MG63 (cell line): Measurements from ENCODE around the gene DYDC2. TPM values are rescaled to one million over a fixed set of nuclear protein-coding genes. Genes with fewer than 3 reads are reported as not detected.

Experiments
- DNase-seq: peaks from one replicate; pipeline ENCODE4 v3.0.0-alpha.2; 2020
- H3K27me3 ChIP-seq: fragments of 250-450 bp; sonication (Bioruptor Pico); 2 replicates; pipeline ENCODE4 v1.5.1; 2020; ENCODE audit warnings: mild to moderate bottlenecking, moderate library complexity
- H3K36me3 ChIP-seq: fragments of 250-450 bp; sonication (Bioruptor Pico); 2 replicates; pipeline ENCODE4 v1.5.1; 2020; ENCODE audit warnings: mild to moderate bottlenecking, moderate library complexity
- H3K4me3 ChIP-seq: fragments of 250-450 bp; sonication (Bioruptor Pico); 2 replicates; pipeline ENCODE4 v1.5.1; 2020; ENCODE audit warnings: mild to moderate bottlenecking, moderate library complexity
- H3K9me3 ChIP-seq: fragments of 250-450 bp; sonication (Bioruptor Pico); 2 replicates; pipeline ENCODE4 v1.5.1; 2020; ENCODE audit warnings: mild to moderate bottlenecking, moderate library complexity
- total RNA-seq: library from RNA; depleted of rRNA; stranded (reverse); fragments of >200 nt; shearing (Covaris generic); gene quantifications from 2 replicates; pipeline ENCODE4 v1.2.3, GENCODE V29; 2014; ENCODE audit warnings: low replicate concordance; rRNA removed

DYDC2 gene, protein sequence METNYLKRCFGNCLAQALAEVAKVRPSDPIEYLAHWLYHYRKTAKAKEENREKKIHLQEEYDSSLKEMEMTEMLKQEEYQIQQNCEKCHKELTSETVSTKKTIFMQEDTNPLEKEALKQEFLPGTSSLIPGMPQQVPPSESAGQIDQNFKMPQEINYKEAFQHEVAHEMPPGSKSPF
- total RNA-seq: not detected in 2 replicates

DNA sequence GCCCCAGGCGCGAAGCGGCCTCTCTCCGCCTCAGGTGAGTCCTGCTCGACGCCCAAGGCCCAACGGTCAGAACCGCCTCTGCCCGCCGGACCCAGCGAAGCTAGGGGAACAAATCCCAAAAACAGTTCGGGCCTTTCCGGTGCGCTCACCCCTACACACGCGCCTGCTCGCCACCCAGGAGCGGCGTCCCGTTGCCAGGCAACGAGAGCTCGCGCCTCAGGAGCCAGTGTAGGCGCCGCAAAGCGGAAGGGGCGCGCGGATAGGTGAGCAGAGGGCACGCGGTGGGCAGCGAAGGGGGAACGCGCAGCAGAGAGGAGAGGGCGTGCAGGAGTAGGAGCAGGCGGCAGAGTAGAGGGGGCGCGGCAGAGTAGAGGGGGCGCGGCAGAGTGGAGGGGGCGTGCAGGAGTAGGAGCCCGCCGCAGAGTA, at the start of gene DYDC2, which contains the start of gene DYDC1:
Gene DYDC2, plus strand, starts transcription at position 219 of the 426 bp plus-strand sequence. CDS start 5,663 bp downstream, outside the sequence.
Gene DYDC1, minus strand, starts transcription at position 193 of the 426 bp plus-strand sequence. CDS start 4,154 bp downstream, outside the sequence.
- no peaks in the 10 kb centered on the region for H3K36me3 ChIP-seq
- peak; percentile 56 for DNase-seq
- no peaks in the 10 kb centered on the region for H3K27me3 ChIP-seq
- no peaks in the 10 kb centered on the region for H3K9me3 ChIP-seq
- 0 out of 2 replicates have a peak within 1 kb of the TSS, but pooled peaks have one; percentile 13 for H3K4me3 ChIP-seq

DNA sequence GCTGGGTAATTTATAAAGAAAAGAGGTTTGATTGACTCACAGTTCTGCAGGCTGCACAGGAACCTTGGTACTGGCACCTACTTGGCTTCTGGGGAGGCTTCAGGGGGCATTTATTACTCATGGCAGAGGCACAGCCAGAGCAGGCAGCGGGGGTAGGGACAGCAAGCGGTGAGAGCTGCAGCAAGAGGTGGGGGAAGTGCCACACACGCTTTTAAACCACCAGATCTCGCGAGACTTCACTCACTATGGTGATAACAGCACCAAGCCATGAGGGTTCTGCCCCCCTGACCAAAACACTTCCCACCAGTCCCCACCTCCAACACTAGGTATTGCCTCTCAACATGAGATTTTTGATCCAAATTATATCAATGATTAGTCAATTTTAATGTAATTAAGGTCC, 43.1 kb upstream of the DYDC2 start:
- Histone ChIP-seq H3K27me3 (no peaks in the 10 kb centered on the region), H3K9me3 (no peaks in the 10 kb centered on the region), H3K4me3 (no peak overlapping the region), H3K36me3 (no peaks in the 10 kb centered on the region)
- no peak for DNase-seq

DNA sequence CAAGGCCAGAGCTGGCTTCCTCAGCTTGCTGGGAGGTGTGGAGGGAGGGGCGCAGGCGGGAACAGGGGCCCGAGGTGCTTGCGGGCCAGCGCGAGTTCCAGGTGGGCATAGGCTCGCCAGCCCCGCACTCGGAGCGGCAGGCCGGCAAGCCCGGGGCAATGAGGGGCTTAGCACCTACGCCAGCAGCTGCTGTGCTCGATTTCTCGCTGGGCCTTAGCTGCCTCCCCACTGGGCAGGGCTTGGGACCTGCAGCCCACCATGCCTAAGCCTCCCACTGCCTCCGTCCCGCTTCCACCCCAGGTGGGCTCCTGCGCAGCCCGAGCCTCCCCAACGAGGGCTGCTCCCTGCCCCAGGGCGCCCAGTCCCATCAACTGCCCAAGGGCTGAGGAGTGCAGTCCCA, 41.2 kb upstream of the DYDC2 start:
- H3K36me3 ChIP-seq: no peaks in the 10 kb centered on the region
- no peak overlapping the region for H3K4me3 ChIP-seq
- no peak for DNase-seq
- H3K27me3 ChIP-seq: no peaks in the 10 kb centered on the region
- H3K9me3 ChIP-seq: no peaks in the 10 kb centered on the region

GRCh38 chr10:80318742-80319141, 37.8 kb upstream of the DYDC2 start:
- no peak for DNase-seq
- Histone ChIP-seq H3K4me3 (no peak overlapping the region), H3K27me3 (no peaks in the 10 kb centered on the region), H3K9me3 (no peaks in the 10 kb centered on the region), H3K36me3 (no peaks in the 10 kb centered on the region)

DNA sequence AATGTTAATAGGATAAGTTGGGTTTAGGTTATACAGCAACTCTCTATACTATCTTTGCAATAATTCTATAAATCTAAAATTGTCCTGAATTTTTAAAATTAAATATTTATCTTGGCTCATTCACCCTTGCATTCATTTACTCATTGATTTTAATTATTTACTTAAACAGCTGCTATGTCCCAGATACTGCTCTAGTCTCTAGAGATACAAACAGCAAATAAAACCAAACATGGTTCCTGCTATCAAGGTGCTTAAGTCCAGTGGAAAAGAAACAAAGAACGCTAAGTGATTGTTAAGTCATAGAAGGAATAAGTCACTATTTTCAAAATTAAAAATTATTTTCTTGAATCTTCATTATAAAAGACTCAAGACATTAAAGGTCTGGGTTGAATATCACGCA, 37.3 kb upstream of the DYDC2 start:
- H3K4me3 ChIP-seq: no peak overlapping the region
- no peak for DNase-seq
- H3K9me3 ChIP-seq: no peaks in the 10 kb centered on the region
- no peaks in the 10 kb centered on the region for H3K36me3 ChIP-seq
- H3K27me3 ChIP-seq: no peaks in the 10 kb centered on the region

GRCh38 chr10:80319725-80320290, 36.8 kb upstream of the DYDC2 start:
- Histone ChIP-seq H3K9me3 (no peaks in the 10 kb centered on the region), H3K27me3 (no peaks in the 10 kb centered on the region), H3K4me3 (no peak overlapping the region), H3K36me3 (no peaks in the 10 kb centered on the region)
- no peak for DNase-seq

GRCh38 chr10:80320377-80320776, 36.2 kb upstream of the DYDC2 start:
- Histone ChIP-seq H3K9me3 (no peaks in the 10 kb centered on the region), H3K27me3 (peaks cover under 1% of the 10 kb centered on the region; the same call in 1 of the 2 replicates), H3K4me3 (no peak overlapping the region), H3K36me3 (no peaks in the 10 kb centered on the region)
- no peak for DNase-seq

- Histone ChIP-seq H3K27me3 (peaks cover 3% of the 10 kb centered on the region; the same call in 1 of the 2 replicates), H3K36me3 (no peaks in the 10 kb centered on the region), H3K4me3 (no peak overlapping the region), H3K9me3 (no peaks in the 10 kb centered on the region)
- DNase-seq: no peak
Measured at GRCh38 chr10:80321183-80321582, 35.4 kb upstream of the DYDC2 start.

GRCh38 chr10:80322158-80322557, 34.4 kb upstream of the DYDC2 start:
- H3K4me3 ChIP-seq: no peak overlapping the region
- H3K36me3 ChIP-seq: no peaks in the 10 kb centered on the region
- DNase-seq: no peak
- H3K27me3 ChIP-seq: peaks cover 3% of the 10 kb centered on the region; the same call in 1 of the 2 replicates
- H3K9me3 ChIP-seq: no peaks in the 10 kb centered on the region

DNA sequence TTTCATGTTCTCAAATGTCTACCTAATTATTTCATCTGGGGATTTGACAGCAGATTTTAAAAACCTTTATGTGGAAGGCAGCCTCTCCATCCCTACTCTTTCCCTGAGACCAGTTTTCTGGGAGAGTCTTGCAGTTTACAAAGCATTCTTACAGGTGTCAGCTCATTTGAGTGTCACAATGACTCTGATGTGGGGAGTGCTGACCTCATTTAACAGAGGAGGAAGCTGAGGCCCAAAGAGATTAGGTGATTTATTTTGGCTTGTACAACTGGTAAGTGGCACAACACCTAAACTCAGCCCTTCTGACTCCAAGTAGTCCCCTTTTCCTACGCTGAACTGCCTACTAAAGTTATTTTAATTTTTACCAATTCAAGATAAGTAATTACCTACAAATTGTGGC, 33.9 kb upstream of the DYDC2 start:
- no peaks in the 10 kb centered on the region for H3K9me3 ChIP-seq
- H3K36me3 ChIP-seq: no peaks in the 10 kb centered on the region
- H3K27me3 ChIP-seq: peaks cover 3% of the 10 kb centered on the region; the same call in 1 of the 2 replicates
- no peak for DNase-seq
- no peak overlapping the region for H3K4me3 ChIP-seq

DNA sequence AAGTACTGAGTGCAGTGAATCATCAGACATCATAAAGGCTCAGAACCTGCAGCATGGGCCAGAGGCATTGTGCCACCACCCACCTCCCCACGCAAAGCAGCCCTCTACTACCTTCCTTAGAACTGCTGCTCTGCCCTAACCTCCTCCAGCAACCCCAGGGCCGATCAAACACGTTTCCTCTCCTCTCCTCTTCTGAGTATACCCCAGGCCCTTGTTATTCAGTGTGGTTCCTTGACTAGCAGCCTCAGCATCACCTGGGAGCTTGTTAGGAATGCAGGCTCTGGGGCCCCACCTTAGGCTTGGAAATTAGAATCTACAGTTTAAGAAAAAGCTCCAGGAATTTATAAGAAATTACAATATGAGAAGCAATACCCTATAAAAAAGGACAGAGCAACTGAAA, 33.3 kb upstream of the DYDC2 start:
- no peak for DNase-seq
- peaks cover 3% of the 10 kb centered on the region; the same call in 1 of the 2 replicates for H3K27me3 ChIP-seq
- no peaks in the 10 kb centered on the region for H3K36me3 ChIP-seq
- no peaks in the 10 kb centered on the region for H3K9me3 ChIP-seq
- no peak overlapping the region for H3K4me3 ChIP-seq

- Histone ChIP-seq H3K36me3 (no peaks in the 10 kb centered on the region), H3K4me3 (no peak overlapping the region), H3K9me3 (no peaks in the 10 kb centered on the region), H3K27me3 (peaks cover 3% of the 10 kb centered on the region; the same call in 1 of the 2 replicates)
- peak; percentile 56 for DNase-seq
Measured at GRCh38 chr10:80324086-80324485, 32.5 kb upstream of the DYDC2 start.

DNA sequence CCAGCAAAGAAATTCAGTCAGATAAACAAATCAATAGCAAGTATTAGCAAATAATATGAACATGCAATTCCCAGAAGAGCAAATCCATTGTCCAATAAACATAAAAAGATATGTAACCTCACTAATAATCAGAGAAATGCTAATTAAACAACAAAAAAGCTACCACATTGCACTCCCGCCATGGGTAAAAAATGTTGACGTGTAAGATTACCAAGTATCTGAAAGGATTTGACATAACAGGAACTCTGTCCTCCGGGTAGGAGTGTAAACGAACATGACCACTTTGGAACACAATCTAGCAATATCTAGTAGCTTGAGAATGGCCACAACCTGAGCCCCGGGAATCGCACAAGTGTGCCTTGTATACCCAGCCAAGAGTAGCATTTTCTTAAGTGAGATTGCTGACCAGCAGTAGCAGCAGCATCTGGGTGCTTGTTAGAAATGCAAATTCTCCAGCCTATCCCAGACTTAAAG, 31.7 kb upstream of the DYDC2 start:
- no peak for DNase-seq
- Histone ChIP-seq H3K4me3 (no peak overlapping the region), H3K9me3 (no peaks in the 10 kb centered on the region), H3K27me3 (peaks cover 3% of the 10 kb centered on the region; the same call in 1 of the 2 replicates), H3K36me3 (no peaks in the 10 kb centered on the region)

GRCh38 chr10:80333983-80334382, 22.6 kb upstream of the DYDC2 start:
- peak; percentile 82 for DNase-seq
- Histone ChIP-seq H3K36me3 (no peaks in the 10 kb centered on the region), H3K9me3 (peaks cover 3% of the 10 kb centered on the region; the same call in 1 of the 2 replicates), H3K27me3 (no peaks in the 10 kb centered on the region), H3K4me3 (no peak overlapping the region)

DNA sequence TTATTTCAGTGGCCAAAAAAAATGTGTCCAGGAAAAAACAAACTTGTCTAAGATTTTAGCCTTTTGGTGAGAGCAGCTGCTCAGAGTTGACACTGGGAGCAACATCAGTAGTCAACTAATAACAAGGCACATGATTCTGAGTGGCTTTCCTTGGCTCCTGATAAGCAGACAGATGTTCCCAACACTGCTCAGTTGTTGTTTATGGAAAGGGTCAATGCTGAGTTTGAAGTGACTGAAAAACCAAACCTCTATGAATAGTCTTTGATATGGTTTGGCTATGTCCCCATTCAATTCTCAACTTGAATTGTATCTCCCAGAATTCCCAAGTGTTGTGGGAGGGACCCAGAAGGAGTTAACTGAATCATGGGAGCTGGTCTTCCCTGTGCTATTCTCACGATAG, 12.3 kb upstream of the DYDC2 start:
- no peak for DNase-seq
- H3K9me3 ChIP-seq: no peaks in the 10 kb centered on the region; the same call in 1 of the 2 replicates
- no peak overlapping the region for H3K4me3 ChIP-seq

GRCh38 chr10:80344912-80345311, 11.7 kb upstream of the DYDC2 start:
- H3K9me3 ChIP-seq: no peaks in the 10 kb centered on the region; the same call in 1 of the 2 replicates
- no peak for DNase-seq
- H3K27me3 ChIP-seq: no peaks in the 10 kb centered on the region
- no peaks in the 10 kb centered on the region for H3K36me3 ChIP-seq
- H3K4me3 ChIP-seq: no peak overlapping the region

More for the DNA sequence above, 12.3 kb upstream of the DYDC2 start:
- no peaks in the 10 kb centered on the region for H3K27me3 ChIP-seq
- H3K36me3 ChIP-seq: no peaks in the 10 kb centered on the region

- H3K9me3 ChIP-seq: no peaks in the 10 kb centered on the region; the same call in 1 of the 2 replicates
- H3K27me3 ChIP-seq: no peaks in the 10 kb centered on the region
- no peak overlapping the region for H3K4me3 ChIP-seq
- no peaks in the 10 kb centered on the region for H3K36me3 ChIP-seq
- DNase-seq: no peak
Measured at GRCh38 chr10:80350251-80350650, 6.3 kb upstream of the DYDC2 start.

DNA sequence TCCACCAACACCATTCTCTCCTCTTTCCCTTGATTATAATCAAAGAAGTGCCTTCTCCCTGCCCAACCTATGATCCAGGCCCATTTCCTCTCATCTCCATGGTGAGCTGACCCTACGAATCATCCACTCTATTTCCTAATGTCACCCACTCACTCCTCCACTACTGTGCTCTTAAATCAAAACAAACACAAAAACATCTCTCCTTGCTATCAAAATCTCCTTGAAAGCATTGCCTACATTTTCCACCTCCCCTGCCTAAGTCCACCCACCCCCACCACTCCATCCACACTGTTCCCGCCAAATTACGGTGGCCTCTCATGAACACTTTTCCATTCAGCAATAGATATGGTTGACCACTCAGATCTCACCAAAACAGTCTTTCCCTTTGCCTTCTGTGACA, 5.4 kb upstream of the DYDC2 start:
- Histone ChIP-seq H3K27me3 (no peaks in the 10 kb centered on the region), H3K4me3 (no peak overlapping the region), H3K36me3 (no peaks in the 10 kb centered on the region), H3K9me3 (no peaks in the 10 kb centered on the region; the same call in 1 of the 2 replicates)
- DNase-seq: no peak
